ENCODE measurements around the gene ZNF205. TPM values are rescaled to one million over a fixed set of nuclear protein-coding genes. Genes with fewer than 3 reads are reported as not detected.

Gene ZNF205
- total and polyA plus RNA-seq, 9 of the 15 experiments (the other 6 are each of a cell fraction or from before 2014, with no cell fraction given) = 2.4 to 11.8 (median 5.1) TPM; not detected in 2

DNA sequence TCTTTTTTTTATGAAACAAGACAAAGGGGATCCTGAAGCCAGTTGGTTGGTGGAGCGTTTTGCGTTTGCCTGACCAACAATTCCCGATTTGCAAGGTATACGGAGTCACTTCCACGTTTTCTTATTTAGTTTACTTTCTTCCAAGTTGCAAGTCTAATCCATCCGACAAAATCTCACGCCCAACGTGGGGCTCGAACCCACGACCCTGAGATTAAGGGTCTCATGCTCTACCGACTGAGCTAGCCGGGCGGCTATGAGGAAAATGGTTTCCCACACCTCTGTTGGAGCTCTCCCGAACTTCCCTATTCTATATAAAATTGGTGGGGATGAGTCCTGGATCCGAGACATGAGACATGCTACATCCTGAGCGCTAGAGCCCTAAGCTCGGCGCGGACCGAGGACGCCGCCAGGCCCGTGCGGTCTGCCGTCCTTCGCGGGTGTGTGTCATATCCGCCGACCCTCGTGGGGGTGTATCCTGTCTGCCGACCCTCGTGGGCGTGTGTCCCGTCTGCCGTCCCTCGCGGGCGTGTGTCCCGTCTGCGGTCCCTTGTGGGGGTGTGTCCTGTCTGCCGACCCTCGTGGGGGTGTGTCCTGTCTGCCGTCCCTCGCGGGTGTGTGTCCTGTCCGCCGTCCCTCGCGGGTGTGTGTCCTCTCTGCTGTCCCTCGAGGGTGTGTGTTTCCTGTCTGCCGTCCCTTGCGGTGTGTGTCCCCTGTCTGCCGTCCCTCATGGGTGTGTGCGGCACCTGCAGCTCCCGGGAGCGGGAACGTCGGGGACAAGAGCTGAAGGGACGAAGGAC lies 45.0 kb downstream of the ZNF205 start (continued):
- TF ChIP-seq PCBP1 (IDR thresholded peaks at IDR 0.05; ENCODE audit: low read depth, low read length, poor library complexity, severe bottlenecking) = no peak
- peak; percentile 12; the same call in 1 of the 2 replicates for TF ChIP-seq CREB1 (IDR thresholded peaks at IDR 0.05)
- TF ChIP-seq CREB1 (CRISPR knock-in tag; IDR thresholded peaks at IDR 0.05) = peak; percentile 65
- TF ChIP-seq FOXA3 (CRISPR knock-in tag; conservative IDR thresholded peaks at IDR 0.05 in 1 of 2, IDR thresholded peaks at IDR 0.05 in 1 of 2) = 0 out of 4 replicates have a peak, but pooled peaks of 1 of the 2 experiments have one; percentile 16
- TF ChIP-seq, protein P1, sequence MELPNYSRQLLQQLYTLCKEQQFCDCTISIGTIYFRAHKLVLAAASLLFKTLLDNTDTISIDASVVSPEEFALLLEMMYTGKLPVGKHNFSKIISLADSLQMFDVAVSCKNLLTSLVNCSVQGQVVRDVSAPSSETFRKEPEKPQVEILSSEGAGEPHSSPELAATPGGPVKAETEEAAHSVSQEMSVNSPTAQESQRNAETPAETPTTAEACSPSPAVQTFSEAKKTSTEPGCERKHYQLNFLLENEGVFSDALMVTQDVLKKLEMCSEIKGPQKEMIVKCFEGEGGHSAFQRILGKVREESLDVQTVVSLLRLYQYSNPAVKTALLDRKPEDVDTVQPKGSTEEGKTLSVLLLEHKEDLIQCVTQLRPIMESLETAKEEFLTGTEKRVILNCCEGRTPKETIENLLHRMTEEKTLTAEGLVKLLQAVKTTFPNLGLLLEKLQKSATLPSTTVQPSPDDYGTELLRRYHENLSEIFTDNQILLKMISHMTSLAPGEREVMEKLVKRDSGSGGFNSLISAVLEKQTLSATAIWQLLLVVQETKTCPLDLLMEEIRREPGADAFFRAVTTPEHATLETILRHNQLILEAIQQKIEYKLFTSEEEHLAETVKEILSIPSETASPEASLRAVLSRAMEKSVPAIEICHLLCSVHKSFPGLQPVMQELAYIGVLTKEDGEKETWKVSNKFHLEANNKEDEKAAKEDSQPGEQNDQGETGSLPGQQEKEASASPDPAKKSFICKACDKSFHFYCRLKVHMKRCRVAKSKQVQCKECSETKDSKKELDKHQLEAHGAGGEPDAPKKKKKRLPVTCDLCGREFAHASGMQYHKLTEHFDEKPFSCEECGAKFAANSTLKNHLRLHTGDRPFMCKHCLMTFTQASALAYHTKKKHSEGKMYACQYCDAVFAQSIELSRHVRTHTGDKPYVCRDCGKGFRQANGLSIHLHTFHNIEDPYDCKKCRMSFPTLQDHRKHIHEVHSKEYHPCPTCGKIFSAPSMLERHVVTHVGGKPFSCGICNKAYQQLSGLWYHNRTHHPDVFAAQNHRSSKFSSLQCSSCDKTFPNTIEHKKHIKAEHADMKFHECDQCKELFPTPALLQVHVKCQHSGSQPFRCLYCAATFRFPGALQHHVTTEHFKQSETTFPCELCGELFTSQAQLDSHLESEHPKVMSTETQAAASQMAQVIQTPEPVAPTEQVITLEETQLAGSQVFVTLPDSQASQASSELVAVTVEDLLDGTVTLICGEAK (IDR thresholded peaks at IDR 0.05) = peak; percentile 77
- TF ChIP-seq, protein P1 (CRISPR knock-in tag; IDR thresholded peaks at IDR 0.05) = no peak
- peak; percentile 46 for TF ChIP-seq CHD1 (IDR thresholded peaks at IDR 0.05; ENCODE audit: low read length)
- no peak for TF ChIP-seq PRDM10 (IDR thresholded peaks at IDR 0.05; ENCODE audit: partially characterized antibody)
- TF ChIP-seq ZKSCAN1 (IDR thresholded peaks at IDR 0.05; ENCODE audit: low read depth, low read length) = 0 out of 2 replicates have a peak, but pooled peaks have one; percentile 63
- TF ChIP-seq, protein P2, sequence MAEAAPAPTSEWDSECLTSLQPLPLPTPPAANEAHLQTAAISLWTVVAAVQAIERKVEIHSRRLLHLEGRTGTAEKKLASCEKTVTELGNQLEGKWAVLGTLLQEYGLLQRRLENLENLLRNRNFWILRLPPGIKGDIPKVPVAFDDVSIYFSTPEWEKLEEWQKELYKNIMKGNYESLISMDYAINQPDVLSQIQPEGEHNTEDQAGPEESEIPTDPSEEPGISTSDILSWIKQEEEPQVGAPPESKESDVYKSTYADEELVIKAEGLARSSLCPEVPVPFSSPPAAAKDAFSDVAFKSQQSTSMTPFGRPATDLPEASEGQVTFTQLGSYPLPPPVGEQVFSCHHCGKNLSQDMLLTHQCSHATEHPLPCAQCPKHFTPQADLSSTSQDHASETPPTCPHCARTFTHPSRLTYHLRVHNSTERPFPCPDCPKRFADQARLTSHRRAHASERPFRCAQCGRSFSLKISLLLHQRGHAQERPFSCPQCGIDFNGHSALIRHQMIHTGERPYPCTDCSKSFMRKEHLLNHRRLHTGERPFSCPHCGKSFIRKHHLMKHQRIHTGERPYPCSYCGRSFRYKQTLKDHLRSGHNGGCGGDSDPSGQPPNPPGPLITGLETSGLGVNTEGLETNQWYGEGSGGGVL (CRISPR knock-in tag; IDR thresholded peaks at IDR 0.05) = no peak
- TF ChIP-seq TEAD4 (IDR thresholded peaks at IDR 0.05; ENCODE audit: low read length) = peak; percentile 71
- TF ChIP-seq TEAD4 (CRISPR knock-in tag; IDR thresholded peaks at IDR 0.05; ENCODE audit: borderline replicate concordance) = no peak
